ENCODE measurements around the gene SOX5.

- no peak for TF ChIP-seq POLR2A (IDR thresholded peaks at IDR 0.05)
- TF ChIP-seq, protein P1, sequence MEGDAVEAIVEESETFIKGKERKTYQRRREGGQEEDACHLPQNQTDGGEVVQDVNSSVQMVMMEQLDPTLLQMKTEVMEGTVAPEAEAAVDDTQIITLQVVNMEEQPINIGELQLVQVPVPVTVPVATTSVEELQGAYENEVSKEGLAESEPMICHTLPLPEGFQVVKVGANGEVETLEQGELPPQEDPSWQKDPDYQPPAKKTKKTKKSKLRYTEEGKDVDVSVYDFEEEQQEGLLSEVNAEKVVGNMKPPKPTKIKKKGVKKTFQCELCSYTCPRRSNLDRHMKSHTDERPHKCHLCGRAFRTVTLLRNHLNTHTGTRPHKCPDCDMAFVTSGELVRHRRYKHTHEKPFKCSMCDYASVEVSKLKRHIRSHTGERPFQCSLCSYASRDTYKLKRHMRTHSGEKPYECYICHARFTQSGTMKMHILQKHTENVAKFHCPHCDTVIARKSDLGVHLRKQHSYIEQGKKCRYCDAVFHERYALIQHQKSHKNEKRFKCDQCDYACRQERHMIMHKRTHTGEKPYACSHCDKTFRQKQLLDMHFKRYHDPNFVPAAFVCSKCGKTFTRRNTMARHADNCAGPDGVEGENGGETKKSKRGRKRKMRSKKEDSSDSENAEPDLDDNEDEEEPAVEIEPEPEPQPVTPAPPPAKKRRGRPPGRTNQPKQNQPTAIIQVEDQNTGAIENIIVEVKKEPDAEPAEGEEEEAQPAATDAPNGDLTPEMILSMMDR (IDR thresholded peaks at IDR 0.05), result no peak
Observed at GRCh38 chr12:23817345-23817744, 132.1 kb downstream of the SOX5 start.

All from vagina (tissue), 2 donors.